H1 (cell line): ENCODE measurements around the gene NINJ2. TPM values are rescaled to one million over a fixed set of nuclear protein-coding genes. Genes with fewer than 3 reads are reported as not detected.

ENCODE experiments used
- ASH2L ChIP-seq: fragments of 200-600, 300-600 bp; sonication (generic); IDR thresholded peaks from one replicate; pipeline ENCODE4 v1.7.1; 2017; ENCODE audit warnings: low read length
- BCL11A ChIP-seq, 2 experiments: IDR thresholded peaks; one replicate each; pipeline ENCODE4 v1.6.1; 2011; ENCODE audit warnings: low read depth in 2 of 2, low read length in 2 of 2, mild to moderate bottlenecking in 2 of 2
- CEBPB ChIP-seq: IDR thresholded peaks from 2 replicates; pipeline ENCODE4 v1.6.1; 2012; ENCODE audit warnings: low read depth, low read length
- CREB1 ChIP-seq: IDR thresholded peaks from 2 replicates; pipeline ENCODE4 v1.6.1; 2012; ENCODE audit warnings: inconsistent platforms
- CTCF ChIP-seq, 3 experiments: IDR thresholded peaks; 1 replicate in 2 of 3; 2 replicates in 1 of 3; pipeline versions ENCODE4 v1.5.1 to v1.6.1; 2011; ENCODE audit warnings: low read length in 3 of 3, mild to moderate bottlenecking in 3 of 3, inconsistent platforms in 2 of 3, low read depth in 1 of 3, moderate library complexity in 1 of 3; ENCODE audit not compliant: insufficient read depth in 1 of 3; ENCODE audit errors: control extremely low read depth in 1 of 3
- EZH2 ChIP-seq: fragments of 200-600 bp; sonication (generic); IDR thresholded peaks from 2 replicates; pipeline ENCODE4 v1.7.1; 2012; ENCODE audit warnings: low read depth, mild to moderate bottlenecking, moderate library complexity, low read length, inconsistent platforms; ENCODE audit not compliant: severe bottlenecking
- HDAC2 ChIP-seq, 2 experiments: fragments of 300-600 bp in 1 of 2; sonication (generic) in 1 of 2; IDR thresholded peaks; 2 replicates each; pipeline ENCODE4 v1.6.1; 2011 to 2012; ENCODE audit warnings: low read depth in 2 of 2, low read length in 2 of 2, mild to moderate bottlenecking in 2 of 2, moderate library complexity in 2 of 2, borderline replicate concordance in 1 of 2, inconsistent platforms in 1 of 2
- JUN ChIP-seq: IDR thresholded peaks from 2 replicates; pipeline ENCODE4 v1.6.1; 2011; ENCODE audit warnings: low read depth, mild to moderate bottlenecking, improper control_type of control experiment, low read length
- NRF1 ChIP-seq: IDR thresholded peaks from 2 replicates; pipeline ENCODE4 v1.6.1; 2011; ENCODE audit warnings: mild to moderate bottlenecking, low read depth, low read length, improper control_type of control experiment
- PHF8 ChIP-seq: fragments of 200-600 bp; sonication (generic); conservative IDR thresholded peaks from 2 replicates; pipeline ENCODE4 v1.7.1; 2012; ENCODE audit warnings: low read depth, mild to moderate bottlenecking, inconsistent platforms, low read length, moderate library complexity
- POU5F1 ChIP-seq: IDR thresholded peaks from 2 replicates; pipeline ENCODE4 v1.6.1; 2011; ENCODE audit warnings: low read depth, mild to moderate bottlenecking, low read length, moderate library complexity
- RXRA ChIP-seq: IDR thresholded peaks from 2 replicates; pipeline ENCODE4 v1.6.1; 2011; ENCODE audit warnings: low read depth, mild to moderate bottlenecking, low read length, moderate library complexity; ENCODE audit not compliant: insufficient read depth
- SIN3A ChIP-seq, 2 experiments: IDR thresholded peaks in 1 of 2; conservative IDR thresholded peaks in 1 of 2; 2 replicates each; pipeline ENCODE4 v1.6.1; 2011 to 2012; ENCODE audit warnings: low read length in 2 of 2, improper control_type of control experiment in 1 of 2, low read depth in 1 of 2, mild to moderate bottlenecking in 1 of 2
- SP1 ChIP-seq: IDR thresholded peaks from 2 replicates; pipeline ENCODE4 v1.6.1; 2011; ENCODE audit warnings: low read depth, low read length
- SUZ12 ChIP-seq: fragments of 200-600 bp; sonication (generic); IDR thresholded peaks from 2 replicates; pipeline ENCODE4 v1.6.1; 2012; ENCODE audit warnings: mild to moderate bottlenecking, inconsistent platforms, low read length, moderate library complexity, mixed read lengths
- TAF1 ChIP-seq: IDR thresholded peaks from 2 replicates; pipeline ENCODE4 v1.6.1; 2011; ENCODE audit warnings: mild to moderate bottlenecking, low read depth, low read length
- TEAD4 ChIP-seq: IDR thresholded peaks from 2 replicates; pipeline ENCODE4 v1.6.1; 2012; ENCODE audit warnings: low read depth, low read length, inconsistent platforms, mixed read lengths
- polyA plus RNA-seq, 7 experiments: library from polyadenylated mRNA; depleted of rRNA in 3 of 7; stranded (reverse) in 5 of 7; unstranded in 2 of 7; fragments of >200 nt in 5 of 7; fragments of 200-250 nt in 2 of 7; gene quantifications; 1 replicate in 5 of 7; 2 replicates in 1 of 7; 4 replicates in 1 of 7; pipeline versions ENCODE4 v1.2.1 to v1.2.3, GENCODE V29; 2011 to 2013; ENCODE audit warnings: missing spikeins in 2 of 7, mixed read lengths in 2 of 7
- total RNA-seq: library from RNA; stranded (reverse); fragmentation: NEBNext Ultra II Directional; extraction: Animal tissue kit (Norgen Biotek cat#: 25700); gene quantifications from 2 replicates; pipeline ENCODE4 v1.2.1, GENCODE V29; 2021
- TF ChIP-seq, protein P1 (sequence below): IDR thresholded peaks from 2 replicates; pipeline ENCODE4 v1.6.1; 2012; ENCODE audit warnings: inconsistent platforms

NINJ2 gene
- total and polyA plus RNA-seq, 2 of the 8 experiments (the other 6 are each of a cell fraction or from before 2014, with no cell fraction given): 1.4 TPM; not detected in 1

GRCh38 chr12:569803-570434, 93.3 kb downstream of the NINJ2 start (continued):
- peak; percentile 41 for TF ChIP-seq EZH2
- peak in 1 of 2 experiments; percentile 47; a peak in 2 of 4 replicates for TF ChIP-seq HDAC2 (IDR thresholded peaks at IDR 0.05; ENCODE audit: borderline replicate concordance in 1 of 2, low read depth in 2 of 2, low read length in 2 of 2)
- no peak for TF ChIP-seq POU5F1
- TF ChIP-seq ASH2L: peak; percentile 18
- no peak for TF ChIP-seq JUN
- no peak for TF ChIP-seq CEBPB
- TF ChIP-seq CTCF (IDR thresholded peaks at IDR 0.05; ENCODE audit: control extremely low read depth in 1 of 3, insufficient read depth in 1 of 3, low read depth in 1 of 3, low read length in 3 of 3): peak in 2 of 3 experiments; percentile 86; a peak in 3 of 4 replicates
- TF ChIP-seq SUZ12: no peak
- TF ChIP-seq TEAD4: no peak
- TF ChIP-seq, protein P1, sequence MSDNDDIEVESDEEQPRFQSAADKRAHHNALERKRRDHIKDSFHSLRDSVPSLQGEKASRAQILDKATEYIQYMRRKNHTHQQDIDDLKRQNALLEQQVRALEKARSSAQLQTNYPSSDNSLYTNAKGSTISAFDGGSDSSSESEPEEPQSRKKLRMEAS: peak; percentile 52; the same call in 1 of the 2 replicates
- TF ChIP-seq NRF1: no peak
- TF ChIP-seq BCL11A (IDR thresholded peaks at IDR 0.05; ENCODE audit: low read depth in 2 of 2, low read length in 2 of 2): no peak
- no peak for TF ChIP-seq PHF8
- TF ChIP-seq SP1: 0 out of 2 replicates have a peak, but pooled peaks have one; percentile 9
- TF ChIP-seq CREB1: no peak
- peak in 1 of 2 experiments; percentile 54; a peak in 2 of 4 replicates for TF ChIP-seq SIN3A (conservative IDR thresholded peaks at IDR 0.05 in 1 of 2, IDR thresholded peaks at IDR 0.05 in 1 of 2; ENCODE audit: low read depth in 1 of 2, low read length in 2 of 2)
- TF ChIP-seq TAF1: no peak
- TF ChIP-seq RXRA: no peak
